DMS79 (cell line): Measurements from ENCODE around the gene MARCHF10.
"Not testable (repeated sequence)": the region's sequence is repeated elsewhere in the genome, so short reads cannot be mapped to it uniquely, and the experiment has no call there.

Experiments
- DNase-seq: peaks from one replicate; lab custom pipeline; 2025; lab: John Stamatoyannopoulos, UW

MARCHF10 gene

GRCh38 chr17:62807812-62808575, at the start of gene MARCHF10:
Gene MARCHF10, minus strand, starts transcription at chr17:62808314. Its CDS starts 6,579 bp downstream, at chr17:62801735.
- DNase-seq = peak; percentile 10

DNA sequence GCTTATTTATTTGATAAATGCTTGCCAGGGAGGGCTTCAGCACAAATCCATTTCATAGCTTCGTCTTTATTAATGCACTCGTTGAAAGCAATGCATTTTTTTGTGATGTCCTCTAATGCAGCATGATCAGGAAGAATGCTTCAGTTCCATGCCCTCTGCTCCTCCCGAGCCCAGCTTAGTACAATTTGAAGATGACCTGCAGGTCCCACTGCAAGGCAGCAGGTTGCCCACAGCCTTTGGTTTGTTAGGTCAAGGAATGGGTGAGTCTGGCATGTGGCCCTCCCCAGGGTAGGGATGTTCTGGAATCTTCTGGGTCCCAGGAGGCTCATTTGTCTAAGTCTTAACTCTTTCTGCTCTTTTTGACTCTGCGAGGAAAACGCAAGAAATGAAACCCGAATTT, 49.4 kb upstream of the MARCHF10 start:
- DNase-seq = no peak

DNA sequence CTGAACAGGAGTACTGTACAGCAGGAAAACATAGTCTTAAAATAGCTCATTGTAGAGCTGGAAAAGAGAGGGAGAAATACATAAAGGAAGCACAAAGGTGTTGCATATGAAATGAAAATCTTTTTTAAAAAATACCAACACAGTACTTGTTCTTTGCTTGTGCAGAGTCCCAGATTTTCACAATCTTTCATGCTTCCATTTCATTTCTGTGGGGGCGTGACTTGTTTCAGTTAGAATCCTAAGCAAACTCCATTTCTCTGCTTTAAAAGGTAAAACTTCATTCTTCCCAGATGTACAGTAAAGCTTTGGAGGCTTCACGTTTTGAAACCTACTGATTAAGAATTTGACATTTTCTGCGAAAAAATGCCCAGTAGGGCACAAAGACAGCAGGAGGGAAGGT, 48.5 kb upstream of the MARCHF10 start:
- DNase-seq = no peak

- no peak for DNase-seq
Observed at GRCh38 chr17:62855156-62855555, 47.0 kb upstream of the MARCHF10 start.

GRCh38 chr17:62854098-62854680, 46.1 kb upstream of the MARCHF10 start:
- DNase-seq = no peak

- no peak for DNase-seq
Observed at GRCh38 chr17:62852195-62852594, 44.1 kb upstream of the MARCHF10 start.

GRCh38 chr17:62849591-62850415, 41.7 kb upstream of the MARCHF10 start:
- DNase-seq = not testable (repeated sequence)

DNA sequence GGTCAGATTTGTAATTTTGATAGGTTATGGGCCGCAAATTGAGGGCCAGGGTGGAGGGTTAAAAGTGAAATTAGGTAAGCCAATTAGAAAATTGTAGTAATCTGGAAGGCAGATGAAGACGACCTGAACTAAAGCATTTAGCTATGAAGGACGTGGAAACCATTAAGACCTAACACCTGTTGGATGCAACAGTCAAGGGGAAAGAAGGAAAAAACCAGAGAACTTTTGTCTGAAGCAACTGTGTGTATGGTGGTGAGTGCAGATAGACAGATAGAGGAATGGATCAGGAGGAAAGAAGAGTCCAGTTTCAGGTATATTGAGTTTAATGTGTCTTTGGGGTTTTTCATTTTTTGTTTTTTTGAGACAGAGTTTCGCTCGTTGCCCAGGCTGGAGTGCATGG, 40.2 kb upstream of the MARCHF10 start:
- DNase-seq = no peak

DNA sequence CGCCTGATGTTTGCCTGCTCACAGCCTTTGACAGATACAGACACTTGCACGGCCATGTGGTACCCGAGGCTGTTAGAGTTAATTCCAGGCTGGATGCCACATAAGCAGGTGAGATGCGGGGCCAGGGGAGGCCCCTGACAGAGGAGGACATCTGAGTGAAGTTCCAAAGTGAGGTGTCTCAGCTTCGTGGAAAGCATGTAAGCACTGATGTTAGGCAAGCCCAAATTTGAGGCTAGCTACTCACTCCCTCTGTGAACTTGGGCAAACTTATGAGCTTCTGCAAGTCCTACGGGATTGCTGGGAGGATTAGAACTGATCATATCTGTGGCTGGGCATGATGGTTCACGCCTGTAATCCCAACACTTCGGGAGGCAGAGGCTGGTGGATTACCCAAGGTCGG, 39.3 kb upstream of the MARCHF10 start:
- DNase-seq = no peak

DNA sequence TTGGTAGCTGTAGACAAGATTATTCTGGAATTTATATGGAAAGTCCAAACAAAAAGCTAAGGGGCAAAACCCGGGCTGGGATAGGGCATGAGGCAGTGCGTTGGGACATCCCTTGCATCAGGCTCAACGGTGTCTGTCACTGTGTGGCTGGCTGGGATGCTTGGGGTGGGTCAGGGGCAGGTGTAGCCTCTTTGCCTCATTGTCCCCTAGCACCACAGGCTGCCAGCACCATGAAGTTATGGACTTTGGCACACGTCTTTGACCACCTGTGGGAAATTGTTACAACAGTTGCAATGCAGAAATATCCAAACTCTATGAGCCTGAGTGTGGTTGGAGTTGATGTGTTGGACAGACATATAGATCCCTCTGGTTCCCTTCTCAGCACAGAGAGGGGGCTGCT, 32.8 kb upstream of the MARCHF10 start:
- no peak for DNase-seq

DNA sequence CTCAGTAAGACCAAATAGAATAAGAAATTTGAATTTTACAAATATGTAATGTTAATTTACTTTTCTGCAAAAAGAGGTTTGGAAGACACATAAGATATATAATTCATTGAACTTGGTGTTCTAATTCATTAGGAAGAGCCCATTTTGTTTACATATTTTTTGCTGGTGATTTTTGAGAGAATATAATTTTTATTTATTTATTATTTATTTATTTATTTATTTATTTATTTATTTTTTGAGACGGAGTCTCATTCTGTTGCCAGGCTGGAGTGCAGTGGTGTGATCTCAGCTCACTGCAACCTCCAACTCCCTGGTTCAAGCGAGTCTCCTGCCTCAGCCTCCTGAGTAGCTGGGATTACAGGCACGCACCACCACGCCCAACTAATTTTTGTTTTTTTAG, 25.7 kb upstream of the MARCHF10 start:
- not testable (repeated sequence) for DNase-seq

DNA sequence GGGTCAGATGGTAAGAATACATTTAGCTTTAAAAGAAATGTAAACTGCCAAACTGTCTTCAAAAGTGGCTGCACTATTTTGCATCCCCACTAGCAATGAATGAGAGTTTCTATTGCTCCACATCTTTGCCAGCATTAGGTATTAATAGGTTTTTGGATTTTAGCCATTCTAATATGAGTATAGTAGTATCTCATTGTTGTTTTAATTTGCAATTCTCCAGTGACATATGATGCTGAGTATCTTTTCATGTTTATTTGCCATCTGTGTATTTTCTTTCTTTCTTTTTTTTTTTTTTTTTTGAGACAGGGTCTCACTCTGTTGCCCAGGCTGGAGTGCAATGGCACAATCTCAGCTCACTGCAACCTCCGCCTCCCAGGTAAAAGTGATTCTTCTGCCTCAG, 24.3 kb upstream of the MARCHF10 start:
- no peak for DNase-seq

- DNase-seq = not testable (repeated sequence)
Observed at GRCh38 chr17:62831066-62831465, 23.0 kb upstream of the MARCHF10 start.

DNA sequence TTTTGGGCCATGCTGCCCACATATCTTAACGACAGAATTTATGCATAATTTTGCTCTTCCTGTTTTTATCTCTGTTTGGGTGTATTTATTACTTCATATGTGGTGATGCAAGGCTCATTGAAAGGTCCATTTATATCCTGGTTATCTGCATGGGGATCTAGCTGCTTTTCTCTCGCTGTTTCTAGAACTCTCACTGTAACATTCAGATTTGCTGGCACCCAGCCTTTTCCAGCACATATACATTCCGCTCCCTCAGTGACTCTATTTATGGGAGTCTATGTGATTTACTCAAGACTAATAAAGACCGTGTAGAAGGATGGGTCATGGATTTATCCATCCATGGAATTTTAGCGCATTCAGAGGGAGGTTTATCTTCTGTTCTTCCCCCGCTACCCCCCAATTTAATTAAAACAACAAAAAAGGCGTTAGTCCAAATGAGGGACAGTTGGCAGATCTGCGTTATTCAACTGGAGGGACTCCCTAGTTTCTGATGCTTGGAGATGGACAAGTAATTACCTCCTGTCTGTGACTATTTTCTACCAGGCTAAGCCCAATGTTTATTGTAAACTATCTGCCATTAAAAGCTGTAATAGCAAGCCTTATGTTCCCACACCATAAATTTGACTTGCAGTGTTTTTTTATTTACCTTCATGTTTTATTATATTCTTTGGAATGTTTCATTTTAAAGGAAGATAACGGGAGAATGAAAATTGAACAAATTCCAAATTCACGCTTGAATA, 19.8 kb upstream of the MARCHF10 start:
- no peak for DNase-seq

- no peak for DNase-seq
Observed at GRCh38 chr17:62826956-62827355, 18.8 kb upstream of the MARCHF10 start.

DNA sequence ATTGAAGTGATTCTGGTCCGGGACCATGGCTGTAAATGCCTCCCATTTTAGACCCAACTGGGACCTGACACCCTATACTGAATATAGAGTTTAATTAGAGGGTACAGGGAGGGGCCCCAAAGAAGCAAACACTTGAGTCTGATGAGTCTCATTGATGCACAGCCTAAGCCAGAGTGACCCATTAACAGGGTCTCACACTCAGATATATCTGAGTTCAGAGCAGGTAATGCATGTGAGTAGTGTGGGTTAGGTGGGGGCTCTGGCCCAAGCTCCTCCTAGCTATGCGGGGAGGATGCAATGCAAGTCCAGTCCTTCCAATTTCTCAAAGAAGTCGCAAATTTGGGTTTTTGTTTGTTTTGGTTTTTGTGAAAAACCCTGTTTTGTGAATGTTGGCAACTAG, 17.1 kb upstream of the MARCHF10 start:
- DNase-seq = no peak

DNA sequence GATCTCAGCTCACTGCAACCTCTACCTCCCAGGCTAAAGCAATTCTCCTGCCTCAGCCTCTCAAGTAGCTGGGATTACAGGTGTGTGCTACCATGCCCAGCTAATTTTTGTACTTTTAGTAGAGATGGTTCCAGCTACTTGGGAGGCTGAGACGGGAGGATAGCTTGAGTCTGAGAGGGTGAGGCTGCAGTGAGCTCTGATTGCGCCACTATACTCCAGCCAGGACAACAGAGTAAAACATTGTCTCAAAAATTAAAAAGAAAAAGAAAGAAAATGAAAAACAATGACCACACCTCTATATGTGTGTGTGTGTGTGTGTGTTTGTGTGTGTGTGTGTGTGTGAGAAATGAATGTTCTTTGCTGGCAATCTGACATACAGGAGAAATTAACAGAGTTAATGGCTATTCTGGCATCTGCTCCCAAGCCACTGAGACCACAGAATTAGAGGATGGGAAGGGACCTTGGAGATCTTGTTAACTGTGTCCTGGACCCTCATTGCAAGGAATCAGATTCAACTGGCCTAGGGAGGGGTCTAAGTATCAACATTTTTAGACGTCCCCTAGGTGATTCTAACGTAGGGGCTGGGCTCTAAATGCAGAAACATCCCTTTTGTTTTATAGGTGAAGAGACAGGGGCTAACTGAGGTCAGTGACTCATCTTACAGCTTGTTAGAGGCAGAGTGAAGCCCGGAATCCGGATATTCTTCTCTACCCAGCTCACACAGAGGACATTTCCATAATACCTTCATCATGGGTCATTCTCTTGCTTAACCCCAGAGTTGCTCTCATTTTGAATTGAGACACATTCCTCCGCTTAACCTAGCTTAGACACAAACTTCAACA, 16.4 kb upstream of the MARCHF10 start:
- DNase-seq = no peak

GRCh38 chr17:62823111-62823893, 15.2 kb upstream of the MARCHF10 start:
- DNase-seq = no peak

GRCh38 chr17:62822080-62822904, 14.2 kb upstream of the MARCHF10 start:
- peak; percentile 1 for DNase-seq
